Panc1 (cell line): Measurements from ENCODE around the gene SLC4A8. TPM values are rescaled to one million over a fixed set of nuclear protein-coding genes. Genes with fewer than 3 reads are reported as not detected.

ENCODE experiments used
- ATAC-seq: fragments of 200-7000 bp; cut with Tn5 transposase; 2 replicates; pipeline ENCODE4 v1.9.1; 2020; ENCODE audit warnings: mild to moderate bottlenecking, moderate library complexity
- BruUV-seq: library from RNA; stranded (reverse); fragments of 400-500 nt; replicated peaks from 2 replicates; lab custom pipeline; 2021; lab: Mats Ljungman, UMichigan
- CTCF ChIA-PET: fragments of 300-600 bp; sonication (Branson Sonifier 250); formaldehyde crosslinking; loops from one replicate; lab custom pipeline; 2022; ENCODE audit warnings: antibody characterized with exemption; lab: Charles Lee
- POLR2A ChIA-PET: fragments of 300-600 bp; sonication (Branson Sonifier 250); formaldehyde crosslinking; loops from one replicate; lab custom pipeline; 2022; ENCODE audit warnings: antibody characterized with exemption; lab: Charles Lee
- DNase-seq: peaks from one replicate; pipeline ENCODE4 v3.0.0-alpha.2; 2010; ENCODE audit warnings: low read depth, low spot score
- H3K27ac ChIP-seq: 2 replicates; pipeline ENCODE4 v1.5.1; 2011; ENCODE audit warnings: mild to moderate bottlenecking, low read length, inconsistent platforms
- H3K27me3 ChIP-seq: fragments of 200-500 bp; sonication (Bioruptor generic); 2 replicates; pipeline ENCODE4 v1.6.0; 2014; ENCODE audit warnings: low read length, inconsistent platforms; ENCODE audit not compliant: control insufficient read depth, insufficient read depth
- H3K36me3 ChIP-seq: fragments of 200-500 bp; sonication (Bioruptor generic); 2 replicates; pipeline ENCODE4 v1.5.1; 2014; ENCODE audit warnings: inconsistent platforms, mild to moderate bottlenecking, low read length, moderate library complexity; ENCODE audit not compliant: control insufficient read depth, insufficient read depth
- H3K4me1 ChIP-seq: 2 replicates; pipeline ENCODE4 v1.5.1; 2011; ENCODE audit warnings: inconsistent platforms, mild to moderate bottlenecking, low read length, moderate library complexity; ENCODE audit not compliant: control insufficient read depth, insufficient read depth
- H3K4me3 ChIP-seq, 2 experiments: 2 replicates each; pipeline ENCODE4 v1.5.1; 2011 to 2012; ENCODE audit warnings: low read depth in 2 of 2, low read length in 2 of 2, mild to moderate bottlenecking in 2 of 2, inconsistent platforms in 1 of 2, moderate library complexity in 1 of 2
- H3K9me3 ChIP-seq: fragments of 200-500 bp; sonication (Bioruptor generic); 2 replicates; pipeline ENCODE4 v1.5.1; 2014; ENCODE audit warnings: low read depth, mild to moderate bottlenecking, inconsistent platforms, low read length, moderate library complexity; ENCODE audit not compliant: control insufficient read depth, insufficient read depth
- CTCF ChIP-seq: fragments of 450-650 bp; IDR thresholded peaks from 2 replicates; pipeline ENCODE4 v1.5.1; 2017; ENCODE audit warnings: mild to moderate bottlenecking
- POLR2AphosphoS5 ChIP-seq: IDR thresholded peaks from 2 replicates; pipeline ENCODE4 v1.6.1; 2012; ENCODE audit warnings: mild to moderate bottlenecking, low read depth, low read length, moderate library complexity
- REST ChIP-seq, 2 experiments: IDR thresholded peaks; 2 replicates each; pipeline ENCODE4 v1.6.1; 2011 to 2012; ENCODE audit warnings: low read depth in 2 of 2, control low read depth in 1 of 2, low read length in 1 of 2, mild to moderate bottlenecking in 1 of 2, moderate library complexity in 1 of 2; ENCODE audit not compliant: insufficient read depth in 1 of 2
- SIN3A ChIP-seq: IDR thresholded peaks from 2 replicates; pipeline ENCODE4 v1.6.1; 2012; ENCODE audit warnings: low read depth, mild to moderate bottlenecking, low read length, moderate library complexity, borderline replicate concordance; ENCODE audit not compliant: insufficient read depth
- TCF7L2 ChIP-seq: IDR thresholded peaks from 2 replicates; pipeline ENCODE4 v1.6.1; 2011; ENCODE audit warnings: mild to moderate bottlenecking, low read depth, low read length, inconsistent platforms
- in situ Hi-C: cut with HindIII; loops from 2 replicates; pipeline ENCODE4 v1.10.0; 2016; ENCODE audit warnings: low sequenced_read_pairs, low pct_unique_long_range_greater_than_20kb
- intact Hi-C: fragments of 100-400 bp; cut with micrococcal nuclease; formaldehyde crosslinking; loops from one replicate; pipeline ENCODE4 v1.10.0; 2022; ENCODE audit not compliant: unreplicated experiment
- total RNA-seq: library from RNA; stranded (reverse); gene quantifications from one replicate; pipeline ENCODE4 v1.2.1, GENCODE V29; 2021; ENCODE audit not compliant: unreplicated experiment

Gene SLC4A8
- total RNA-seq, 1 experiment from 2014 or later: 18.8 TPM

- H3K4me3 ChIP-seq: no peak overlapping the region
- TF ChIP-seq SIN3A (no peak), CTCF (no peak), REST (IDR thresholded peaks at IDR 0.05; ENCODE audit: insufficient read depth in 1 of 2, low read depth in 2 of 2, low read length in 1 of 2) (no peak), POLR2AphosphoS5 (no peak), TCF7L2 (no peak)
- H3K4me1 ChIP-seq: no peaks in the 10 kb centered on the region
- CTCF ChIA-PET: no interaction called here
- no TSS peak for BruUV-seq
- no peak for ATAC-seq
- no peak for DNase-seq
- no peaks in the 10 kb centered on the region; the same call in 1 of the 2 replicates for H3K36me3 ChIP-seq
- no peaks in the 10 kb centered on the region for H3K27me3 ChIP-seq
- intact Hi-C loops (no loop called here), in situ Hi-C loops (no loop called here)
- POLR2A ChIA-PET: no interaction called here
- no peak overlapping the region for H3K27ac ChIP-seq
- H3K9me3 ChIP-seq: no peaks in the 10 kb centered on the region
Observed at GRCh38 chr12:51472984-51473383, 48.4 kb downstream of the SLC4A8 start.

GRCh38 chr12:51473947-51474346 is 49.3 kb downstream of the SLC4A8 start:
- ATAC-seq (no peak), DNase-seq (no peak)
- no peak overlapping the region for H3K27ac ChIP-seq
- no peaks in the 10 kb centered on the region for H3K9me3 ChIP-seq
- H3K4me1 ChIP-seq: no peaks in the 10 kb centered on the region
- TF ChIP-seq SIN3A (no peak), TCF7L2 (no peak), REST (IDR thresholded peaks at IDR 0.05; ENCODE audit: insufficient read depth in 1 of 2, low read depth in 2 of 2, low read length in 1 of 2) (no peak), CTCF (no peak), POLR2AphosphoS5 (no peak)
- H3K27me3 ChIP-seq: no peaks in the 10 kb centered on the region
- no TSS peak for BruUV-seq
- H3K36me3 ChIP-seq: no peaks in the 10 kb centered on the region; the same call in 1 of the 2 replicates
- H3K4me3 ChIP-seq: no peak overlapping the region
- intact Hi-C loops (no loop called here), in situ Hi-C loops (no loop called here)
- ChIA-PET POLR2A (no interaction called here), CTCF (no interaction called here)
